ENCODE data around the gene CELF2. TPM values are rescaled to one million over a fixed set of nuclear protein-coding genes. Genes with fewer than 3 reads are reported as not detected.
A peak's percentile ranks its signal among the peaks of the same experiment; 100 is the strongest.

CELF2 gene
- total and polyA plus RNA-seq, 9 of the 15 experiments (the other 6 are each of a cell fraction or from before 2014, with no cell fraction given), result 4.0 to 20.3 (median 11.1) TPM

GRCh38 chr10:11178606-11179515 is 161.2 kb downstream of the CELF2 start (continued):
- TF ChIP-seq SP2 (IDR thresholded peaks at IDR 0.05; ENCODE audit: extremely low read depth, low read depth, low read length, poor library complexity, severe bottlenecking) (no peak), ZBED1 (IDR thresholded peaks at IDR 0.05) (0 out of 2 replicates have a peak, but pooled peaks have one; percentile 65), LEF1 (IDR thresholded peaks at IDR 0.05) (peak; percentile 98), CTBP1 (IDR thresholded peaks at IDR 0.05; ENCODE audit: borderline replicate concordance) (peak; percentile 70), TRIM28 (IDR thresholded peaks at IDR 0.05) (peak; percentile 57; the same call in 1 of the 2 replicates), HNRNPUL1 (IDR thresholded peaks at IDR 0.05; ENCODE audit: low read length) (no peak), CREB1 (IDR thresholded peaks at IDR 0.05) (peak; percentile 73), CREB1 (CRISPR knock-in tag; IDR thresholded peaks at IDR 0.05) (no peak), TCF15 (CRISPR knock-in tag; IDR thresholded peaks at IDR 0.05) (no peak), PML (IDR thresholded peaks at IDR 0.05; ENCODE audit: low read length) (peak; percentile 91), SREBF1 (IDR thresholded peaks at IDR 0.05; ENCODE audit: borderline replicate concordance, low read depth, low read length) (no peak), TCF3 (CRISPR knock-in tag; IDR thresholded peaks at IDR 0.05) (peak; percentile 97), AFF1 (IDR thresholded peaks at IDR 0.05; ENCODE audit: low read depth in 1 of 2, partially characterized antibody in 2 of 2) (peak in 1 of 2 experiments; percentile 69), ZNF644 (tag; IDR thresholded peaks at IDR 0.05; ENCODE audit: low read depth) (peak; percentile 85), MAZ (CRISPR knock-in tag; conservative IDR thresholded peaks at IDR 0.05 in 1 of 2, IDR thresholded peaks at IDR 0.05 in 1 of 2) (peak; percentile 58 to 82), NKRF (IDR thresholded peaks at IDR 0.05; ENCODE audit: borderline replicate concordance) (no peak), L3MBTL2 (IDR thresholded peaks at IDR 0.05) (peak; percentile 98), NR4A1 (CRISPR knock-in tag; IDR thresholded peaks at IDR 0.05) (no peak), NR4A1 (tag; IDR thresholded peaks at IDR 0.05) (no peak), ZNF316 (IDR thresholded peaks at IDR 0.05) (peak; percentile 85), ZNF57 (CRISPR knock-in tag; IDR thresholded peaks at IDR 0.05) (no peak), SP1 (CRISPR knock-in tag; IDR thresholded peaks at IDR 0.05) (peak; percentile 61; the same call in 1 of the 2 replicates), XRCC5 (IDR thresholded peaks at IDR 0.05; ENCODE audit: low read depth, low read length) (no peak), BCOR (IDR thresholded peaks at IDR 0.05) (peak; percentile 89), DPF2 (IDR thresholded peaks at IDR 0.05) (peak; percentile 92)

Measured in K562 (cell line).